GM10847 (cell line): ENCODE measurements around the gene SLC39A9.

ENCODE experiments used
- POLR2A ChIP-seq: IDR thresholded peaks from 2 replicates; pipeline ENCODE4 v1.6.1; 2011; ENCODE audit not compliant: insufficient read length; ENCODE audit errors: extremely low read depth

SLC39A9 gene

DNA sequence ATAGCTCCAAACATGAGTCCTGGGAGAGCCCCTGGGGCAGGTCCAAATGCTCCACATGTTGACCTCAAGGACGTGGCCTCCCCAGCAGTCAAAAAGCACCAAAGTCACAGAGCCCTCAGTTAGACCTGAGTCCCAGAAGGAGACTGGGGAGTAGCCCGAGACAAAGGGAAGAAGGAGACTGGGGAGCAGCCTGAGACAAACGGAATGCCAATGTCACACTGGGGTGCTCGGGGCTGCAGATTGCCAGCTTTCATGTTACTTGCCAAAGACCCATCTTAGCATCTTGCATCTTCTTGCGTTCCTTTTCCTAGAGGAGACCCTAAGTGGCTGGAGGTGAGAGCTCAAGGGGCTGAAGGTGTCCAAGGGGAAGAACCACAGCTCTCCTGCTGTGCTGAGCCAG lies 100.9 kb downstream of the SLC39A9 start:
- TF ChIP-seq POLR2A, result no peak

DNA sequence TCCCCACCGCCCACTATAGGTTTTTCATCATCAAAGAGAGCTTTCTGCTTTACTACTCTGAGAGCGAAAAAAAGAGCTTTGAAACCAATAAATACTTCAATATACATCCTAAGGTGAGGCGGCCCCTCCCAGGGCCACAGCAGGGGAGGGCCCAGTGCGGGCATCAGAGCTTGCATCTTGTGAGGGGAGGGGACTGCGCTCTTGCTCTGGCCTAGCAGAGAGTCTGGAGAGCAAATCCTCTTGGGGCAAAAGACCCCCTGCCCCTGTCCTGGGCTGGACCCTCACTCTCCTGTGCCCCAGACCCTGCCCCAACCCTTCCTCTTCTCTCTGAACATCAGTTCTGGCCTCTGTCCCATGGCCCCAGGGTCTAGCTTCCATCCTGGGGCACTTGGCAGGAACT lies 101.6 kb downstream of the SLC39A9 start:
- TF ChIP-seq POLR2A, result no peak

- TF ChIP-seq POLR2A, result no peak
Measured at GRCh38 chr14:69500736-69501135, 102.2 kb downstream of the SLC39A9 start.

GRCh38 chr14:69501423-69501838 lies 102.9 kb downstream of the SLC39A9 start:
- TF ChIP-seq POLR2A, result no peak

DNA sequence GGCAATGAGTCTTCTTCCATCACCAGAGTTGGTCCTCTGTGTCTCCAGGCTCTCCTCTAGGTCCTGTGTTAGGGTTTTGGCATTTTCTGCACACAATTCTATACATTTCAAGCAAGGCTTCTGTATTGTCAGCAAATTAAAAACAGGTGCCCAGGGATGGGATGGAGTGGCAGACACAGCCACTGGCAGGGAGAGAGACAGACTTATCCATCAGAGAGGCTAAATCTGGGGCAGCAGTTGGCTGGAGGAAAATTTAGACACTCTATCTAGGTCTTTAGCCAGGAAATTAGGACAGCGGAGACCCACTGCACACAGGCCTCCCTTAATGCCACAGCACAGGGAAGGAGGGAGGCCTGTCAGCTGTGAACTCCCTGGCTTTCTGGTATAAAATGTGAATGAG lies 106.3 kb downstream of the SLC39A9 start:
- TF ChIP-seq POLR2A, result no peak

- TF ChIP-seq POLR2A, result no peak
Measured at GRCh38 chr14:69505338-69506240, 107.1 kb downstream of the SLC39A9 start.

- TF ChIP-seq POLR2A, result no peak
Measured at GRCh38 chr14:69506241-69506595, 107.7 kb downstream of the SLC39A9 start.
